ENCODE measurements around the gene TTC22. TPM values are rescaled to one million over a fixed set of nuclear protein-coding genes. Genes with fewer than 3 reads are reported as not detected.

The TTC22 gene
- total RNA-seq, 1 experiment from 2014 or later = 0.63 TPM

- DNase-seq (ENCODE audit: low spot score) = no peak
- Mint-ChIP-seq H3K9me3 (no peaks in the 10 kb centered on the region), H3K4me3 (no peak overlapping the region), H3K4me1 (peaks cover 34% of the 10 kb centered on the region), H3K36me3 (no peaks in the 10 kb centered on the region), H3K27ac (no peak overlapping the region), H3K27me3 (ENCODE audit: low read depth) (peaks cover 5% of the 10 kb centered on the region; the same call in 1 of the 2 replicates)
- ATAC-seq = no peak
- no peak for TF ChIP-seq CREM (CRISPR knock-in tag; IDR thresholded peaks at IDR 0.05)
- TF ChIP-seq FOXP1 (CRISPR knock-in tag; IDR thresholded peaks at IDR 0.05; ENCODE audit: borderline replicate concordance) = no peak
- no peak for TF ChIP-seq IRF1 (CRISPR knock-in tag; IDR thresholded peaks at IDR 0.05)
- TF ChIP-seq CDX4 (CRISPR knock-in tag; IDR thresholded peaks at IDR 0.05; ENCODE audit: borderline replicate concordance) = no peak
- no peak for TF ChIP-seq NR2C2 (CRISPR knock-in tag; IDR thresholded peaks at IDR 0.05)
- no peak for TF ChIP-seq PREB (CRISPR knock-in tag; IDR thresholded peaks at IDR 0.05; ENCODE audit: borderline replicate concordance)
- TF ChIP-seq ELF4 (CRISPR knock-in tag; IDR thresholded peaks at IDR 0.05; ENCODE audit: low read depth) = no peak
- no peak for TF ChIP-seq GABPB1 (CRISPR knock-in tag; IDR thresholded peaks at IDR 0.05)
- no peak for TF ChIP-seq USF2 (CRISPR knock-in tag; IDR thresholded peaks at IDR 0.05)
- no peak for TF ChIP-seq HMGA2 (CRISPR knock-in tag; IDR thresholded peaks at IDR 0.05)
- no peak for TF ChIP-seq MAX (CRISPR knock-in tag; IDR thresholded peaks at IDR 0.05)
- CTCF ChIA-PET = interaction anchor here (1.1 to 2.6 kb wide), 3 partner anchors 14 to 33 kb away, joined by 3 to 11 read pairs (median 6); partner anchors contain the start of gene TTC22
- POLR2A ChIA-PET = interaction anchor here (0.6 kb wide), 2 partner anchors 31 to 116 kb away, joined by 3 read pairs; no protein-coding TSS in a partner anchor
These were observed 14.2 kb upstream of the TTC22 start for GRCh38 chr1:54815086-54815876.

GRCh38 chr1:54814571-54814970, 13.4 kb upstream of the TTC22 start:
- no peaks in the 10 kb centered on the region for H3K9me3 Mint-ChIP-seq
- no peak overlapping the region for H3K27ac Mint-ChIP-seq
- H3K36me3 Mint-ChIP-seq = no peaks in the 10 kb centered on the region
- H3K27me3 Mint-ChIP-seq (ENCODE audit: low read depth) = peaks cover 7% of the 10 kb centered on the region; the same call in 1 of the 2 replicates
- POLR2A ChIA-PET = no interaction called here
- CTCF ChIA-PET = interaction anchor here (1.1 to 2.6 kb wide), 3 partner anchors 13 to 34 kb away, joined by 3 to 11 read pairs (median 6); partner anchors contain the start of gene TTC22
- H3K4me3 Mint-ChIP-seq = no peak overlapping the region
- ATAC-seq (no peak), DNase-seq (ENCODE audit: low spot score) (no peak)
- H3K4me1 Mint-ChIP-seq = peaks cover 34% of the 10 kb centered on the region
- TF ChIP-seq ZNF219 (CRISPR knock-in tag; IDR thresholded peaks at IDR 0.05; ENCODE audit: borderline replicate concordance) (no peak), MYBL2 (CRISPR knock-in tag; IDR thresholded peaks at IDR 0.05) (no peak), FOXP4 (CRISPR knock-in tag; IDR thresholded peaks at IDR 0.05) (no peak), SP1 (CRISPR knock-in tag; conservative IDR thresholded peaks at IDR 0.05) (no peak), ZNF512 (CRISPR knock-in tag; IDR thresholded peaks at IDR 0.05; ENCODE audit: borderline replicate concordance) (no peak), FOXJ3 (CRISPR knock-in tag; IDR thresholded peaks at IDR 0.05; ENCODE audit: borderline replicate concordance) (no peak), ZNF416 (CRISPR knock-in tag; IDR thresholded peaks at IDR 0.05) (no peak), HMGXB4 (CRISPR knock-in tag; IDR thresholded peaks at IDR 0.05) (no peak), CDX4 (CRISPR knock-in tag; IDR thresholded peaks at IDR 0.05; ENCODE audit: borderline replicate concordance) (no peak), NFE2L1 (CRISPR knock-in tag; IDR thresholded peaks at IDR 0.05) (no peak), SOX15 (CRISPR knock-in tag; IDR thresholded peaks at IDR 0.05) (no peak)
